NCI-H1417 treated with DMSO at 0.1 percent for 48 hours (cell line): ENCODE results near the gene ZNF263.
"Not testable (repeated sequence)": the region's sequence is repeated elsewhere in the genome, so short reads cannot be mapped to it uniquely, and the experiment has no call there.

ENCODE experiments used
- DNase-seq: peaks from one replicate; lab custom pipeline; 2025; lab: John Stamatoyannopoulos, UW

ZNF263 gene

DNA sequence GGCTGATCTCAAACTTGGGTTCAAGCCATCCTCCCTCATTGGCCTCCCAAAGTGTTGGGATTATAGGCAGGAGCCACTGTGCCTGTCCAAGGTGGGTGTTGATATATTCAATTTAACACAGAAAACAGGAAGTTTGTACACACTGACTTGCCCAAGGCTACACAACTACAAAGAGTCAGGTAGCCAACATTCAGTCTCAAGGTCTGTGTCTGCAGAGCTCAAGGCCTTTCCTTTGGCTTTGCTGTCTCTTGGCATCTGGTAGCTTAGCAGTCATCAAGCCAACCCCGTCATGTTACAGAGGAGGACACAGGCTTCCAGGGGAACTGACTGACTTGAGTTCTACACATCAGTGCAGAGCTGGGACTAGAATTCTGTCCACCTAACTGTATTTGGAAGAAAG is 15.0 kb upstream of the ZNF263 start:
- no peak for DNase-seq

DNA sequence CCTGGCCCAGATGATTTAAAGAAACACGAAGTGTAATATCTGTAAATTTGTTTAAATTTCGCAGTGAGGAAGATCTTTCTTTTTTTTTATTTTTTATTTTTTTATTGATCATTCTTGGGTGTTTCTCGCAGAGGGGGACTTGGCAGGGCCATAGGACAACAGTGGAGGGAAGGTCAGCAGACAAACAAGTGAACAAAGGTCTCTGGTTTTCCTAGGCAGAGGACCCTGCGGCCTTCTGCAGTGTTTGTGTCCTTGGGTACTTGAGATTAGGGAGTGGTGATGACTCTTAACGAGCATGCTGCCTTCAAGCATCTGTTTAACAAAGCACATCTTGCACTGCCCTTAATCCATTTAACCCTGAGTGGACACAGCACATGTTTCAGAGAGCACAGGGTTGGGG is 12.6 kb upstream of the ZNF263 start:
- DNase-seq, result not testable (repeated sequence)

DNA sequence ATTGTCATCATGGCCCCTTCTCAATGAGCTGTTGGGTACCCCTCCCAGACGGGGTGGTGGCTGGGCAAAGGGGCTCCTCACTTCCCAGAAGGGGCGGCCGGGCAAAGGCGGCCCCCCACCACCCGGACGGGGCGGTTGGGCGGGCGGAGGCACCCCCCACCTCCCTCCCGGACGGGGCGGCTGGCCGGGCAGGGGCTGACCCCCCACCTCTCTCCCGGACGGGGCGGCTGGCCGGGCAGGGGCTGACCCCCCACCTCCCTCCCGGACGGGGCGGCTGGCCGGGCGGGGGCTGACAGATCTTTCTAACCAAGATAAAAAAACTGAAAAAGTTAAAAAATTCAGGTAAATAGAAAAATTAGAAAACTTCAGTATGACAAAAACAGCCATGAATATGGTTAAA is 12.0 kb upstream of the ZNF263 start:
- not testable (repeated sequence) for DNase-seq

DNA sequence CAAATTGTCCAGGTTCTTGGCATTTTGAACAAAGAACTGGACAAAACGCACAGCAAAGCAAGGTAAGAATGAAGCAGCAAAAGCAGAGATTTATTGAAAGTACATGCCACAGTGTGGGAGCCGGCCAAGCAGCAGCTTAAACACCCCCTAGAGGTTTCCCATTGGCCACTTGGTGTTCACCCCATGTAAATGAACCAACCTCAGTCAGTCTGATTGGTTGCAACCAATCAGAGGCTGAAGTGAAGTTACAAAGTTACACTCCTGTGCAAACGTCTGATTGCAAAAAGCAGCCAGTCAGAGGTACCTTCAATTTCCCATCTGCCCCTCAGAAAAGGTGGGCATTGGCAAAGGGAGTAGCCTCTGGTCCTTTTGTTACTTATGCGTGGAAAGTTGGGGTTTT is 8.8 kb upstream of the ZNF263 start:
- DNase-seq, result no peak

DNA sequence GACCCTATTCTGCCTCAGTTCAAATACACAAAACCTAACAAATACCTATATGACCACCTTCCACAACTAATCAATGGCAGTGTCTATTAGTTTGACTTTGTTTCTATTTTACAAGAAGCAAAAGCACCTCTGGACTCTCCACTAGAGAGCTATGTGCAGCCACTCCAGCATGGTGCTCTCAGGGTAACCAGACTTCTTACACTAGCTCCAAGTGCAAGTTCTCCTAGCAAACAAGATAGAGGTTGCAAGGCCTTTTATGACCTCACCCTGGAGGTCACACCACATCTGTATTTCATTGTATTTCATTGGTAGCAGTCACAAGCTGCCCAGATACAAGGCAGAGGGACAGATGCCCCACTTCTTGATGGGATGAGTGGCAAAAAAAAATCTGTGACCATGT is 8.3 kb upstream of the ZNF263 start:
- no peak for DNase-seq

DNA sequence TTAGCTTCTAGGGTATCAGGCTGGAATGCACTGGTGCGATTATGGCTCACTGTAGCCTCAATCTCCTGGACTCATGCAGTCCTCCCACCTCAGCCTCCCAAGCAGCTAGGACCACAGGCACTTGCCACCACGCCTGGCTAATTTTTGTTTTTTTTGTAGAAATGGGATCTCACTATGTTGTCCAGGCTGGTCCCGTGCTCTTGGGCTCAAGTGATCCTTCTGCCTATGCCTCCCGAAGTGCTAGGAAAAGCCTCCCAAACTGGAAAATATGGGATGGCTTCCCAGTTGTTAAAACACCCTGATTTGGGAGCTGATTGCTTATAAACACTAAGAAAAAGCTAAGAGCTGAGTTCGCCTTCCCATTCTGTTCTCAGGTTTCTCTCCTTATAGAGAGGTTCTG is 6.6 kb upstream of the ZNF263 start:
- DNase-seq, result no peak

DNA sequence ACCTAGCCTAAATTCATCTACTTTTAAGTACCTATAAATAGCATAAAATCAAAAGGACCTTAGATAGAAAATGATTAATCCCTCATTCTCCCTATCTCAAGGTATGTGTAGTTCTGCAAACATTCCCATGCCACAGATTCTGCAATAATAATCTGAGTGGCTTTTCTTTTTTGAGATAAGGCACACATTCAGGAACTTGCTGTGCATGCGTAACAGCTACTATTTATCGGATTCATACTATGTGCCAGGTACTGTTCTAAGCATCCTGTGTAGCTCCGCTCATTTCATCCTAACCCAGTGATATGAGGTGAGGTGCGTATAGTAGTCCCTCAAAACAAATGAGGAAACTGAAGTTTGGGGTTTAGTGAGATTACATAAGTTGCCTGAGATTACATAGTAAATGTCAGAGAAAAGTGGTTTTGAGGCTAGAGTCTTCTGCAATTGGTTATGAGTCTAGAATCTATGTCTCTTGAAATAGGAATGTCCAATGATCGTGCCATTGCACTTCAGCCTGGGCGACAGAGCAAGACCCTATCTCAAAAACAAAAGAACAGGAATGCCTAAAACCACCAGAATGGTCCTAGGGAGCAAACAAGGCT is 2.0 kb upstream of the ZNF263 start:
- DNase-seq, result no peak

GRCh38 chr16:3282103-3282729 is 1.1 kb upstream of the ZNF263 start:
- DNase-seq, result no peak

DNA sequence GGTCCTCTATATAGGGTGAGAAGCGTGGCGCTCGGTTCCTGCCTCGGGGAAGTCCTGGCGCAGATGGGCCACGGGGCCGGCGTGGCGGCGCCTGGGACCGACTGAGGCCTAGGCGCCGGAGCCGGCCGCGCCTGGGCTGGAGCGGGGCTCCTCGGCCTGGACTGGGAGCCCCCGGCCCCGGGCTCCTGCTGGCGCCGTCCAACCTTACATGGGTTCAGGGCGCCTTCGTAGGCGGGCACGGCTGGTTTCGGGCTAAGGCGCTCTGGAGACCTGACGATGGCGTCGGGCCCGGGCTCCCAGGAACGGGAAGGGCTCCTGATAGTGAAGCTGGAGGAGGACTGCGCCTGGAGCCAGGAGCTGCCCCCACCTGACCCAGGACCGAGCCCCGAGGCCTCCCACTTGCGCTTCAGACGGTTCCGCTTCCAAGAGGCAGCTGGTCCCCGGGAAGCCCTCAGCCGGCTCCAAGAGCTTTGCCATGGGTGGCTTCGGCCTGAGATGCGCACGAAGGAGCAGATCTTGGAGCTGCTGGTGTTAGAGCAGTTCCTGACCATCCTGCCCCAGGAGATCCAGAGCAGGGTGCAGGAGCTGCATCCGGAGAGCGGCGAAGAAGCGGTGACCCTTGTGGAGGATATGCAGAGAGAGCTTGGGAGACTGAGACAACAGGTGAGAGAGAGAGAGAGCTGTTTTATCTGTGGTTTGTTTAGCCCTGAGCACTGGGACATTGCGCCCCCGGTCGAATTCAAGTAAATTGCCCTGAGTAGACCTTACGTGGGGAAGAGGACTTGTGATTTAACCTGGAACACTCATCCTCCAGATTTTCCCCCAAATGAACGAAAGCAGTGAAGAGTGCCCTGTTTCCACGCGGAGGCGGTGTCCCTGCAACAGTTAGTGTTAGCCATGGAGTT is 504 bp downstream of the ZNF263 start:
- DNase-seq, result no peak

GRCh38 chr16:3285131-3285530 is 1.8 kb downstream of the ZNF263 start:
- no peak for DNase-seq

DNA sequence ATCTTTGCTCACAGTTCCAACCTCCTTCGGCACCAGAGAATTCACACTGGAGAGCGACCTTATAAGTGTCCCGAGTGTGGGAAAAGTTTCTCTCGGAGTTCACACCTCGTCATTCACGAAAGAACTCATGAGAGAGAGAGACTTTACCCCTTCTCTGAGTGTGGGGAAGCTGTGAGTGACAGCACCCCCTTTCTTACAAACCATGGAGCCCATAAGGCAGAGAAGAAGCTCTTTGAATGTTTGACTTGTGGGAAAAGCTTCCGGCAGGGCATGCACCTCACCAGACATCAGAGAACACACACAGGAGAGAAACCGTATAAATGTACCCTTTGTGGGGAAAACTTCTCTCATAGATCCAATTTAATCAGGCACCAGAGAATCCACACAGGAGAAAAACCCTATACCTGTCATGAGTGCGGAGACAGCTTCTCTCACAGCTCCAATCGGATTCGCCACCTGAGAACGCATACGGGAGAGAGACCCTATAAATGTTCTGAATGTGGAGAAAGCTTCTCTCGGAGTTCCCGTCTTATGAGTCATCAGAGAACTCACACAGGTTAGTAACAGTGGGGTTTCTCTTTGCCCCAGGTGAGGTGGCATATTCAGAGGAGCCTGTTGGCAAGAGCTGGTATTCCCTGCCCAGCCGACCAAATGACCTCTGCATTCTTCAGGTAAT is 6.8 kb downstream of the ZNF263 start:
- DNase-seq, result no peak

DNA sequence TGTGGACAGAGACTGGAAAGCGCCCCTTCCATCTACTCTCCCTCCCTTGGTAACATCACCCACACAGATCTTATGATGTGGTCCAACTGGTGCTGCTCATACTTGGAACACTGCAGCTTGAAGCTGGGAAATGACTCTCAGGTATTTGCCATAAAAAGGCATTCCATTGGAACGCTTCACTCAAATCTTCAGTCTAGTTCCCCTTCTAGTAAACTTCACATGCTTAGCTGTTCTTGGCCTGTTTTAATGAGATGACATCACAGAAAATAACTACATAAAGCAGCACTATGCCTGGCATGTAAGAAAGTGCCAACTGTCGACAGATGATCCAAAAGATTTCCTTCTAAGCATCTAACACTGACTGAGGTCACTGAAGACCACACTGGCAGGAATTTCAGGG is 9.3 kb downstream of the ZNF263 start:
- no peak for DNase-seq

DNA sequence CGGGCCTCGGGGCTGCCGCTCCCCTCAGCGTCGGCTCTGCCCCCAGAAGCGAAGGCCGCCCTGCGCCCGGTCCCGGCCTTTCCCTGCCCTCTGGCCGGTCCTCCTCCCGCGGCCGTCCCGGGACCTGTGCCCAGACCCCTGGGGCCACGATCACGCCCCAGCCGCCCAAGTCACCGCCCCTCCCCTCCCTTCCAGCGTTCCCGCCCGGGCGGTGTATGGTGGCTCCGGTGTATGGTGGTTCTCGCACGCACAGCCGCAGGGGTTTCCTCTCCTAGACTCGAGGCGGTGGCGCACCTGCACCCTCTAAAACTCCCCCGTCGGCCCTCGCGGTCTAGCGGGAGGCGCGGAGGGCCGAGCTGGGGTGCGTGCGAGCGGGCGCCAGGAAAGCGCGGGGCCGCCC is 11.9 kb downstream of the ZNF263 start:
- DNase-seq, result no peak

GRCh38 chr16:3295783-3296182 is 12.5 kb downstream of the ZNF263 start:
- DNase-seq, result no peak

DNA sequence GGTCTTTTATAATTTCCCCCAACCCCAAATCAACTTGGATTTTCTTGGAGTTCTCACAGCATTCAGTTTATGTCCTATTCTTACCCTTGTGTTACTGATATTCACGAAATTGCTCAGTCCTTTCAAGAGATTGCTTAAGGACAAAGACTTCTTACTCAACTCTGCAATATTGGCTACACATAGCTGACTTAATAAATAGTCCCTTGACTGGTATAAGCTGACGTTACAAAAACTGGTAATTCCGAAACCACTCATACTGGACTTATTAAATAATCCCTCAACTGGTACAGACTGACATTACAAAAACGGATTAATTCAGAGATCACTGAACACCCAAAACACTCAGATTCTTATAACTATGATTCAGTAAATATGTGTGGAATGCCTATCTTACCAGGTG is 21.1 kb downstream of the ZNF263 start:
- no peak for DNase-seq

DNA sequence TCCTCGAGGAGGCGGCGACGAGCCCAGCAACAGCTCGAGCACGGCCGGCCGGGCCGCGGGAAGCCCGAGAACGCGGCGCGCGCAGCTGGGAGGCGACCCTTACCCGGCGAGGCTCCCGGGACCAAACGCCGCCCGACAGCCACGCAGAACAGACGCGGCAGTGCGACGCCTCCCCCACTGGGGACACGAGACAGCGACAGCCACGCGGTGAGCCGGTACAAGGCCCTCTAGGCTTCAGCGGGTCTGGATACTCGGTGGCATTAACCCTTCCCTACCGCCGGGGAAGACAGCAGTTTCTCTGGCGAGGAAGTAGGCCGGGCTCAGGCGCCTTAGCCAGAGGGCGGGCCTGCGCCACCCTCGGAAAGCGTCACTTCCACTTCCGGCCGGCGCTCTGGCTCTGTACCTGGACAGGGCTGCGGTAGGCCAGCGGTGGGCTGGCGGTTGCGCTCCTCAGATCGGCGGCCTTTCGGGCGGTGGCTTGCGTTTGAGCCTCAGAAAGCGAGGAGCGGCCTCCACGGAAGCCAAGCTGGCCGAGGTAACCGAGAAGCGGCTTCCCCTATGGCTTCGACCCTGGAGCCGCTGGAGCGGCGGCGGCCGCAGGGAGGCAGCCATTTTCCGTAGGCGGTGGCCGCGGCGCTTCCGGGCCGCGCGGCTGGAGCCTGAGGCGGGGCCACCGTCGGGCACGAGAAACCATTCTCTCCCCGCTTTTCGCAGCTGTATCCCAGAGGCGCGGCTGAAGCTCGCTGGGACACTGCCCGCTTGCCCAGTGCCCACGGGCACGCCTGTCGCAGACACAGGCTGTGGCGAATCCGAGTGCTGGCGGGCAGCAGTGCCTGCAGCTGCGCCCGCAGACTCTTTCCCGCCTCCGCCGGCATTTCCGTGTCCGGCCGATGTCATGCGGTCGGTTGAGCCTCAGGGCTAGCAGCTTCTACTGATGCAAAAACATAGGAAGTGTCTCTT is 22.1 kb downstream of the ZNF263 start, which contains the start of the genes TIGD7 and ZNF75A:
TIGD7 (minus strand) TSS at position 322 of the 960 bp plus-strand sequence. CDS start 4,816 bp downstream, outside the sequence.
ZNF75A (plus strand) TSS at position 389 of the 960 bp plus-strand sequence. CDS start 2,932 bp downstream, outside the sequence.
- DNase-seq, result peak; percentile 36

DNA sequence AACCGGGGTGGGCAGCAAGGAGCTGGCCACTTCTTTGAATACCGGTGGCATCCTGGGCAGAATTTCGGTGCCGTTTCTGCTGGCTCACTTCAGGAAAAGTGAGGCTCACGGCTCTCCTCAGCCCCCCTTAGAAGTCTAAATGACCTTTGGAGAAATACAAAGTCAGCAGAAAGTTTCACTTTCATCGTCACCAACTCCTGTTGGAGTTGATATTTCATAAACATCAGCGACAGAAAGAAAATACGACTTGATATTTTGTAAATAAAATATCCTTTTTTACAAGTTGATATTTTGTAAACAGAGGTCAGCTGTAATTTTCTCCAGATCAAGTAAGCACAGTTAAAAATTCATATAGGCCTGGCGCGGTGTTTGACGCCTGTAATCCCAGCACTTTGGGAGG is 22.8 kb downstream of the ZNF263 start:
- DNase-seq, result no peak

- no peak for DNase-seq
Observed at GRCh38 chr16:3311496-3311895, 28.2 kb downstream of the ZNF263 start.

DNA sequence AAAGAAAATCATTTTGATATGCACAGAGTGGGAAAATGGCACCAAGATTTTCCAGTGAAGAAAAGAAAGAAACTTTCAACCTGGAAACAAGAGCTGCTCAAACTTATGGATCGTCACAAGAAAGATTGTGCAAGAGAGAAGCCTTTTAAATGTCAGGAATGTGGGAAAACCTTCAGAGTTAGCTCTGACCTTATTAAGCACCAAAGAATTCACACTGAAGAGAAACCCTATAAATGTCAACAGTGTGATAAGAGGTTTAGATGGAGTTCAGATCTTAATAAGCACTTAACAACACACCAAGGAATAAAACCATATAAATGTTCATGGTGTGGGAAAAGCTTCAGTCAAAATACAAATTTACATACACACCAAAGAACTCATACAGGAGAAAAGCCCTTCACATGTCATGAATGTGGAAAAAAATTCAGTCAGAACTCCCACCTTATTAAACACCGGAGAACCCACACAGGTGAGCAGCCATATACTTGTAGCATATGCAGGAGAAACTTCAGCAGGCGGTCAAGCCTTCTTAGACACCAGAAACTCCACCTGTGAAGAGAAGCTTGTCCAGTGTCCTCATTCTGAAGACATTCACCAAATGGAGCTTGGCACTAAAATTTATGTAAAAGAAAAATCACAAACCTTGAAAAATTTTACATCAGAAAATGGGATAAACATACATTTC is 34.2 kb downstream of the ZNF263 start:
- DNase-seq, result no peak

GRCh38 chr16:3321816-3322215 is 38.5 kb downstream of the ZNF263 start:
- no peak for DNase-seq

GRCh38 chr16:3327514-3327913 is 44.2 kb downstream of the ZNF263 start:
- DNase-seq, result no peak
